ENCODE results near the gene SETBP1.

Gene SETBP1

DNA sequence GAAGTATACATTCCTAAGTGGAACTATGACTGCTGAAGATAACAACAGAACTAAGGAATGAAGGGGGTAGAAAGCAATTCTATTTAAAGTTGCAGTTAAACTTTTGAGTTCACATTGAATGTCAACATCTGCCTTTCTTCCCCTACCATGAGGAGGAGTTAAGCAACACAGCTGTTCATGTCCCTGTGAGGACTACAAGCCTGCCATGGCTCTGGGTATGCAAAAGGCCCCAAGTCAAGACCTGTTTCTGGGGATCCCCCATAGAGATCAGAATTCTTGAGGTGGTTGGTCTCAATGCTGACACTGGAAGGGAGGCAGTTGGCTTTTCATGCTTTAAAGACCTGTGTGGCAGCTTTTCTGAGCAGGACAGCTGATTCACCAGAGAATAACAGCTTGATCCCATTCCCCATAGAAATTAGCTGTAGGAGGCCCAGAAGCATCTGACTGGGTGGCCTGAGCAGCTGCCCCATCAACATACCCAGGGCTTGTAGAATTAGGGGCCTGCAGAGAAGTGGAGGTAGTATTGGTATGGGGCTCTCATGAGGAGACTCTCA is 131.0 kb downstream of the SETBP1 start:
- H3K27ac ChIP-seq, result no peak overlapping the region
- TF ChIP-seq, protein P1, sequence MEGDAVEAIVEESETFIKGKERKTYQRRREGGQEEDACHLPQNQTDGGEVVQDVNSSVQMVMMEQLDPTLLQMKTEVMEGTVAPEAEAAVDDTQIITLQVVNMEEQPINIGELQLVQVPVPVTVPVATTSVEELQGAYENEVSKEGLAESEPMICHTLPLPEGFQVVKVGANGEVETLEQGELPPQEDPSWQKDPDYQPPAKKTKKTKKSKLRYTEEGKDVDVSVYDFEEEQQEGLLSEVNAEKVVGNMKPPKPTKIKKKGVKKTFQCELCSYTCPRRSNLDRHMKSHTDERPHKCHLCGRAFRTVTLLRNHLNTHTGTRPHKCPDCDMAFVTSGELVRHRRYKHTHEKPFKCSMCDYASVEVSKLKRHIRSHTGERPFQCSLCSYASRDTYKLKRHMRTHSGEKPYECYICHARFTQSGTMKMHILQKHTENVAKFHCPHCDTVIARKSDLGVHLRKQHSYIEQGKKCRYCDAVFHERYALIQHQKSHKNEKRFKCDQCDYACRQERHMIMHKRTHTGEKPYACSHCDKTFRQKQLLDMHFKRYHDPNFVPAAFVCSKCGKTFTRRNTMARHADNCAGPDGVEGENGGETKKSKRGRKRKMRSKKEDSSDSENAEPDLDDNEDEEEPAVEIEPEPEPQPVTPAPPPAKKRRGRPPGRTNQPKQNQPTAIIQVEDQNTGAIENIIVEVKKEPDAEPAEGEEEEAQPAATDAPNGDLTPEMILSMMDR (conservative IDR thresholded peaks at IDR 0.05), result no peak

DNA sequence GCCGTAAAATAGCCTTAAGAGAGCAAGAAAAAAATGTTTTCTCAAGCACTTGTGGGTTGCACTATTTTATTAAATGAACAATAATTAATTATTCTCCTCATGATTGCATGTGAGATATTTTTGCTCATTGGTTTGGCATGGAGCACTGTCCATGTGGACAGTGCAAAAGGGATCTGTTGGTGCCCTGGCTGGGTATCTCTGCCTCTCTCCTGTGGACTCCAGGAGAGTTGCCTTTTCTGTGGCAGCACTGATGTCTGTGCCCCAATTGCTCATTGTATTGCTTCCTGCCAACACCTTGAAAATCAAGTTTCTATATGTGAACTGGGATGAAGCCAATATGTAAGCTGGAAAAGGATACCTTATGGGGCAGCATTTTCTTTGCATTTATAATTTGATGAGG is 131.7 kb downstream of the SETBP1 start:
- no peak overlapping the region for H3K27ac ChIP-seq
- TF ChIP-seq, protein P1 (conservative IDR thresholded peaks at IDR 0.05), result no peak

DNA sequence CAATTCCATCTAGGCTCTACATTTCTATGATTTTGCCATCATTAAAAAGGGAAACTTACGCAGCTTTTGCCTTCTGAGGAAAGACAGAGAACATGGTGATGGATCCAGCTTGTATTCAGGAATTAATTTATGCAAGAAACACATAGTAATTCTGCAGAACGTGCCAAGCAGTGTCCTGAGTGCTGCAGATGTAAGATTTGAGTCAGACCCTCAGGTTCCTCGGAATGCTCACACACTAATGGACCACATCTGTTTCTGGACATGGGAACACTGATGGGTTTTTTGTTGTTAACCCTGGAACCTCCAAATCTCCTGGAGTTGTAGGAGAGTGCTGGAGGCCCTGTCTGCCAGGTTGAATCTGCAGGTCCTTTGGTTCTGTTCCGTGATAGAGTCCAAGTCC is 132.9 kb downstream of the SETBP1 start:
- TF ChIP-seq, protein P1 (conservative IDR thresholded peaks at IDR 0.05), result no peak
- H3K27ac ChIP-seq, result no peak overlapping the region

DNA sequence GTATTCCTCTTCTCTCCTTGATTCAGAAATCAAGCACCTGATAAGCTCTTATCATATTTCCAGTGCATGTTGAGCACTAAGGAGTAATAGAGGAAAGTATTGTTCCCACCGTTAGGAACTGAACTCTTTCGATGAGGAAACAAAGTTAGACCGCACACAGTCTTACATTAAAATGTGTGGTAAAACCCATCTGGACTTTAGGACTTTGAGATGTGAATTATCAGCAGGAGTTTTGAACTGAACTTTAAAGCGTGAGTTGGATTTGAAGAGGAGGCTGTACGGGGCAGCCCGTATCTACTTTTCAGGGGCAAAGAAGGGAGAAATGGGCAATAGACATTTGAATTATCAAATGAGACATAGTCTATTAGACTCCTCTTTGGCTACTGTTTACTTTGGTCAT is 134.4 kb downstream of the SETBP1 start:
- no peak overlapping the region for H3K27ac ChIP-seq
- TF ChIP-seq, protein P1 (conservative IDR thresholded peaks at IDR 0.05), result no peak

DNA sequence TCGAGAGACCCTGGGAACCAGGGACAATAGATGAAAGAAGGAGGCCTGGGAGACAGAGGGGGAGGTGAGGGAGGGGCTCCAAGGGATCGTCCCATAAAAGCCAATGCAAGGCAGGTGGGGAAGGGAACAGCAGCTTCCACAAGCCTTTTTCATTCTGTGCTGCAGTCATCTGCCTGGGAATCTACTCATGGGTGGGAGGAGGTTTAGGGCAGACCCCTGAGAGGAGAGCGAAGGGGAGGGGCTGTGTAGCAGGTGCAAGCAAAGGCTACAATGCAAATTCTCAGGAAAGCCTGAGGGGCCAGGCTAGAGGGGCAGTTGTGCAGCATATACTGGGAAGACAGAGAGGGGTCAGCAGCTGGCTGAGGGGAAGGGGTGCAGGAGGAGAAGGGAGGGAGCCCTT is 135.4 kb downstream of the SETBP1 start:
- TF ChIP-seq, protein P1 (conservative IDR thresholded peaks at IDR 0.05), result no peak
- H3K27ac ChIP-seq, result peak overlapping the region; percentile 75; the same call in 1 of the 2 replicates

DNA sequence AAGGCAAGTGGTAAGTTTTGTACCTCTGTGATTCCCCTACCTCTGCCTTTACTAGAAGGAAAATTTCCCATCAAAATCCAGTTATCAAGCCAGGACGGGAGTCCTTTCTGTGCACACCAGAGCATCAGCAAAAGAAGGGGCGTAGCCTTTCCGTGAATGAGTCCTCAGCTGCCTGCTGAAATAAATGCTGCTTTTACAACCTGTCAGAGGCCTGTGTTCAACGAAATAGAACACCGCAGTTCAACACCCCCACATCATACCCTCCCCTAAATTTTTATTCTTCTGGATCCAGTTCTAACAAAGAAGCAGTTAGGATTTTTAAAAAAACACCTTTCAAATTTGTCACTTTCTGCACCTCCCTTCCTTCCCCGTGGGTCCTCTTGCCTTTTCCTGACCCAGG is 135.8 kb downstream of the SETBP1 start:
- TF ChIP-seq, protein P1 (conservative IDR thresholded peaks at IDR 0.05), result no peak
- peak overlapping the region; percentile 75 for H3K27ac ChIP-seq

DNA sequence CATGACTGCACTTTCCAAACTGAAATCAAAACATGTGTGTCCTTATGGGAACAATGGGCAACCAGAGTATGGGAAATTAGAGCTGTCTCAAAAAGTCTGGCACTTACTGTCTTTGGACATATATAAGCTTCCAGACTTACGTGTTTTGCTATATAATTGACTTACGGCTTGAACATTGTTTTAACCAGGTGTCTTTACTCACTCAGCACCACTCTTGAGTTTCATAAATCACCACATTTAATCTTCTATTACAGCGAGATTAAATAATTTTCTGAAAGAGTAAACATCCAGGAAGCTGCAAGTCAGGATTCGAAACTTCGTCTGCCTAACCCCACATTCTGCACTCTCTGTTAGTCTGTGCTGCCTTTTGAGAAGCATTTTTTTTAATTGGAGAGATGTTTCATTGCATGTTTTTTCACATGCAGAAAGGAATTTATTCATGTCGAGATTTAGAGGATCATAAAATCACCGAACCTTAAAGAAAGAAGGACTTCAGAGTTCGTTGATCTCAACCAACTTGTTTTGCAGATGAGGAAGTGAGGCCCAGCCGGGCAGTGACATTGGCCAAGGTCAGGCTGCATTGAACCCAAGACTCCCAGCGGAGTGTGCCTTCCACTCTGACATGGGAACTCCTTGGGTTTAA is 137.3 kb downstream of the SETBP1 start:
- H3K27ac ChIP-seq, result peak overlapping the region; percentile 75
- TF ChIP-seq, protein P1 (conservative IDR thresholded peaks at IDR 0.05), result no peak
